Right lung (tissue), 10 donors: ENCODE results near the gene MEIOSIN. TPM values are rescaled to one million over a fixed set of nuclear protein-coding genes. Genes with fewer than 3 reads are reported as not detected.
"Not testable (repeated sequence)": the region's sequence is repeated elsewhere in the genome, so short reads cannot be mapped to it uniquely, and the experiment has no call there.

ENCODE experiments used
- DNase-seq, 2 donors: peaks; one replicate each; pipeline ENCODE4 v3.0.0-alpha.2; 2013
- long read RNA-seq, 8 donors: transcript quantifications; one replicate each; lab custom pipeline, GENCODE V29; 2026
- polyA plus RNA-seq, 5 donors: library from polyadenylated mRNA; unstranded; fragments of 120-200 nt; gene quantifications; one replicate each; pipeline versions ENCODE4 v1.2.1 to v1.2.3, GENCODE V29; 2013; ENCODE audit warnings: inconsistent platforms in 1 of 5, low replicate concordance in 1 of 5; ENCODE audit not compliant: insufficient read length in 5 of 5, insufficient read depth in 1 of 5

MEIOSIN gene
- polyA plus RNA-seq, result not detected
- long read RNA-seq, donor 1, partial matches to known transcripts, result 22 of 27 reads
- long read RNA-seq, donor 1, other reads (novel, unspliced or antisense), result 5 of 27 reads
- long read RNA-seq, donor 2, result 0 reads
- long read RNA-seq, donor 3, result 0 reads
- long read RNA-seq, donor 4, result 0 reads
- long read RNA-seq, donor 5, result 0 reads
- long read RNA-seq, donor 6, result 0 reads
- long read RNA-seq, donor 7, result 0 reads
- long read RNA-seq, donor 8, result 0 reads

GRCh38 chr19:45733160-45733810 is at the start of gene MEIOSIN:
MEIOSIN (plus strand) TSS chr19:45733439; CDS start chr19:45735377, 1,938 bp downstream.
- no peak for DNase-seq

DNA sequence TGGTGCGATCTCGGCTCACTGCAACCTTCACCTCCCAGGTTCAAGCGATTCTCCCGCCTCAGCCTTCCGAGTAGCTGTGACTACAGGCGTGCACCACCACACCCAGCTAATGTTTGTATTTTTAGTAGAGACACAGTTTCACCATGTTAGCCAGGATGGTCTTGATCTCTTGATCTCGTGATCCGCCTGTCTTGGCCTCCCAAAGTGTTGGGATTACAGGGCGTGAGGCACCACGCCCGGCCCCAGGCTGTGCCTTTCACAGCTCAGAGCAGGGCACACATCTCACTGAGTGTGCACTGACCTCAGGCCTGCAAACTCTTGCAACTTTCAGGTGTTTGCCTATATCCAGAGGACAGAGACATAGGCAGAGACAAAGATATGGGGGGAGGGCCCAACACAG is 48.2 kb upstream of the MEIOSIN start:
- DNase-seq, result not testable (repeated sequence)

- DNase-seq, result no peak
These were observed 45.6 kb upstream of the MEIOSIN start for GRCh38 chr19:45687599-45687998.

DNA sequence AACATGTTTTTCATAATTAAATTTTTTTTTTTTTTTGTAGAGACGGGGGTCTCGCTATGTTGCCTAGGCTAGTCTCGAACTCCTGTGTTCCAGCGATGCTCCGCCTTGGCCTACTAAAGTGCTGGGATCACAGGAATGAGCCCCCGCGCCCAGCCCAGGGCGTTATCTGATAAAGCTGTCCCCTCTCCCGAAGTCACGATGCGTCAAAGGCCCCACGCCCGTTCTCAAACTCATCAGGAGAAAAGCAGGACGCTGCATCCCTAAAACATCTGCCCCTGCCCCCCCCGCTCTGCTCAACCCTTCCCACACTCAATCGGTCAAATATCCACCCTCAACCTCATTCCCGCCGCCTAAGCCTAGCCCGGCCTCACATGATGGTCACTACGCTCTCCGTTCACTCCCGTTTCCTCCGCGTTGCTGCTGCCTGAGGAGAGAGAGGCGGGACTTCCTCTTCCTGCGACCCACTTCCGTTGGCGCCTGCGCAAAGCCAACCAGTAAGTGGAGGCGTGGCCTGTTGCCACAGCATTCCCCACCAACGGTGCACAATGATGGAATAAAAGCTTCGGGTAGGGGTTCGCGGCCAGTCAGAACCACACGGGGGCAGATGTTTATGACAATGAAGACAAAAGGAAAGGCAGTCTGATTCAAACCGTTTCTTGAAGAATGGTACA is 41.6 kb upstream of the MEIOSIN start, which contains the start of gene SNRPD2:
Gene SNRPD2 (minus strand): TSS at position 438 of the 671 bp plus-strand sequence. CDS start 65 bp downstream, at position 373.
- DNase-seq, result peak; percentile 95 to 97

- DNase-seq, result peak; percentile 99
These were observed 40.8 kb upstream of the MEIOSIN start, which contains the start of gene QPCTL for GRCh38 chr19:45692187-45693105. QPCTL (plus strand) TSS chr19:45692666; CDS start chr19:45692704, 38 bp downstream.

- DNase-seq, result peak; percentile 46 to 60
These were observed 40.0 kb upstream of the MEIOSIN start for GRCh38 chr19:45693106-45693788.

DNA sequence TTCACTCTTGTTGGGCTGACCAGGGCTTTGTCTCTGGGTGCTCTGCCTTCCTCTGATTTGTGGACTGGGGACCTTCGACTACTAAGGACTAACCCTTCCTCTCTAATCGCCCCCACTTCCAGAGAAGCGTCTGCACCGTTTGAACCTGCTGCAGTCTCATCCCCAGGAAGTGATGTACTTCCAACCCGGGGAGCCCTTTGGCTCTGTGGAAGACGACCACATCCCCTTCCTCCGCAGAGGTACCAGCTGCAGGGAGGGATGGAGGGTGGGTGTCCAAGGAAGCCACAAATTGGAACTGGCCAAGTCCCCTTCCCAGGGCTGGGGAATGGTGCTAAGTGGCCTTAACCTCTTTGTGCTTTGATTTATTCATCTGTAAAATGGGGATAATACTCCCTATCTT is 31.6 kb upstream of the MEIOSIN start:
- no peak for DNase-seq

DNA sequence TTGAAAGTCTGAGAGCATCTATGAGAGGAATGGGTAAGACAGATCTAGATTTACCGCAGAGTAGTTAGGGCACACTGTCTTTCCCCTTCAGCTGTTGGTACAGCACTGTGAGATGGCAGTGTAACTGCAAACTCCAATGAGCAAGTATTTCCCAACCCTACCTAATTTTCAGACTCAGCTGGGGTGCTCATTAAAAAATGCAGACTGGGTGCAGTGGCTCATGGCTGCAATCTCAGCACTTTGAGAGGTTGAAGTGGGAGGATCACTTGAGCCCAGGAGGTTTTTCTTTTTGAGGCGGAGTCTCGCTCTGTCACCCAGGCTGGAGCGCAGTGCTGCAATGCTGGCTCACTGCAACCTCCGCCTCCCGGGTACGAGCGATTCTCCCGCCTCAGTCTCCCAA is 28.1 kb upstream of the MEIOSIN start:
- no peak for DNase-seq

GRCh38 chr19:45705710-45706415 is 27.4 kb upstream of the MEIOSIN start:
- DNase-seq, result no peak

DNA sequence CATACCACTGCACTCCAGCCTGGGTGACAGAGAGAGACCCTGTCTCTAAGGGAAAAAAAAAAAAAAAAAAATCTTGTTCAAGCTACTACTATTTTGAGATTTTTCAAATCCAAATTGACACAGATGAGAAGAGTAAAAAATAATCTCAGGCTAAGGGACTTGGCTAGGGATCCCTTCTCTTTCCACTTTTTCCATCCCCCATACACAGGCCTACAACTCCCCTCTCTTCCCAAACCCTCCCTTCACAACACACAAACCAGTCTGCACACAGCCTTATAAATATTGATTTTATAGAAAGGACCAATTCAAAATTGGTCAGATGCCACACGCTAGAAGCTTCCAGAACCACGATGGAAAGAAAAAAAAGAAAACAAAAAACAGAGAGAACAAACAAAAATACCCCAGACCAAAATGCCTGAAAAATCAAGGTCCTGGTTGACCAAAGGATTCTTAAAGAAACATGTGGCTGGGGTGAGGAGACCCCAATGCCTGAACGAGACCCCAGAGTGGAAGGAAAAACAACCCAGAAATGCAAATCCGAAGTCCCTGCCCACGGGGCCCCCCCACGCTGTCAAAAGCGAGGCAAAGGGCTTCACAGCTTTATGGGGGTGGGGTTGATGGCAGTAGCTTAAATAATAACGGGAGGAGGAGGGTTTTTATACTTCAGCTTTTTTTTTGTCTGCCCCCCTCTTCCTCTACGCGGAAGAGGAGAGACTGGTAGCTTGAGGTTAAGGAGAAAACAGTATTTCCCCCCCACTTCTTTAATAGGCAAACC is 22.7 kb upstream of the MEIOSIN start:
- no peak for DNase-seq

DNA sequence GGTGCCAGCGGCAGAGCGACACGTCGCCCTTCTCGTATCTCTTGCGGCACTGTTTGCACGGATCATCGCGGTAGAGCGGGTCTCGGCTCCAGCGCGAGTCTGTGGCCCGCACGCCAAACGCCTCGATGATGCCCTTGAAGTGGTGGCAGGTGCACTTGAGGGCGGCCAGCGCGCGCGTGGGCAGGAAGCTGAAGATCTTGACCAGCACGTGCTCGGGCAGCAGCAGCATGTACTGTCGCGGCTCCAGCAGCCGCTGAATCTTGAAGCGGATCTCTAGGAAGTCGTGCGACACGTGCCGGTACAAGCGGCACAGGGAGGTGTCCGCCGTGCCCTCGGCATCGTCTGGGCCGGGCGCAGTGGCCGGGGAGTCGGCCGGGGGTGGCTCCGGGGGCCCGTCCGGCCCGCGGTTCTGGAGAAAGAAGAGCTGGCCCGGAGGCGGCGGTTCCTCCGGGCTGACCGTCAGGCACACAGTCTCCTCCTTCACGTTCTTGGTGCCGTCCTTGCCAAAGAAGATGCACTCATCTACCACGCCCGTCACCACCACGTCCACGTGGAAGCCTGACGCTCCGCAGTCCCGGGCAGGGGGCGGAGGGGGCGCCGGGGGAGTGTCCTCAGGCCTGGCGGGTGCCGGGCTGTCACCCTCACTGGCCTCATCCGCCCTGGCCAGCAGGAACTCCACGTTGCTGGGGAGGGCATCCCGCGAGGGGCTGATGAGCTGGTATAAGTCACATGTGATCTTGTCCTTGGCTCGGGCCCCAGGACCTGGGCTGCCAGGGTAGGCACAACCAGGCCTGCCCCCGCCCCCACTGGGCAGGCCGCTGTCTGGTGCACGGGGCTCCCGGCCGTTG is 21.2 kb upstream of the MEIOSIN start:
- DNase-seq, result no peak

- no peak for DNase-seq
These were observed 20.6 kb upstream of the MEIOSIN start for GRCh38 chr19:45712699-45713067.

DNA sequence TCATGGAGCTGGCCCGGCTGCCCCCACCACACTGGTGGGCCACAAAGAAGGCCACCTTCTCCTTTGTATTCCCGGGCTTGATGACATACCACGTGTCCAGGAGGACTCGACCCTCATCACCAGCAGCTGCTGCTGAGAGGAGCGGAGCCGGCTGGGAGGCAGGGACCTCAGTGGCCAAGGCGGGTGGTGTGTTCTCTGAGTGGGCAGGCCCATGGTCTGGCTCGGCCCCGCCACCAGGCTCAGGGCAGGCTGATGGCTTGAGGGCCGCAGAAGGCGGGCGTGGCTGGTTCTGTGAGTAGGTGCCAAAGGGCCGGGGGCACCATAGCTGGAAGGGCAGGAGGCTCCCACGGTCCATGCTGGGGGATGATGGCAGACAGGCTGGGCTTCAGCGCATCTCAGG is 20.1 kb upstream of the MEIOSIN start:
- no peak for DNase-seq

GRCh38 chr19:45715139-45715538 is 18.1 kb upstream of the MEIOSIN start:
- DNase-seq, result no peak

- peak; percentile 37 to 44 for DNase-seq
These were observed 16.7 kb upstream of the MEIOSIN start for GRCh38 chr19:45716359-45717130.

GRCh38 chr19:45717131-45717982 is 15.9 kb upstream of the MEIOSIN start:
- peak; percentile 98 to 99 for DNase-seq
